Neural progenitor cell (in vitro differentiated cells): ENCODE data around the gene SLC12A7.

Source experiments
- CTCF ChIP-seq: fragments of 200-600 bp; sonication (generic); IDR thresholded peaks from 2 replicates; pipeline ENCODE4 v1.5.1; 2017; ENCODE audit warnings: antibody characterized with exemption, mild to moderate bottlenecking
- EZH2phosphoT487 ChIP-seq: fragments of 200-600 bp; sonication (generic); IDR thresholded peaks from 2 replicates; pipeline ENCODE4 v1.6.1; 2017; ENCODE audit warnings: antibody characterized with exemption

GRCh38 chr5:1098986-1099597 lies 12.8 kb downstream of the SLC12A7 start:
- TF ChIP-seq CTCF: no peak
- TF ChIP-seq EZH2phosphoT487: no peak
